ENCODE data around the gene OPCML.

The OPCML gene

DNA sequence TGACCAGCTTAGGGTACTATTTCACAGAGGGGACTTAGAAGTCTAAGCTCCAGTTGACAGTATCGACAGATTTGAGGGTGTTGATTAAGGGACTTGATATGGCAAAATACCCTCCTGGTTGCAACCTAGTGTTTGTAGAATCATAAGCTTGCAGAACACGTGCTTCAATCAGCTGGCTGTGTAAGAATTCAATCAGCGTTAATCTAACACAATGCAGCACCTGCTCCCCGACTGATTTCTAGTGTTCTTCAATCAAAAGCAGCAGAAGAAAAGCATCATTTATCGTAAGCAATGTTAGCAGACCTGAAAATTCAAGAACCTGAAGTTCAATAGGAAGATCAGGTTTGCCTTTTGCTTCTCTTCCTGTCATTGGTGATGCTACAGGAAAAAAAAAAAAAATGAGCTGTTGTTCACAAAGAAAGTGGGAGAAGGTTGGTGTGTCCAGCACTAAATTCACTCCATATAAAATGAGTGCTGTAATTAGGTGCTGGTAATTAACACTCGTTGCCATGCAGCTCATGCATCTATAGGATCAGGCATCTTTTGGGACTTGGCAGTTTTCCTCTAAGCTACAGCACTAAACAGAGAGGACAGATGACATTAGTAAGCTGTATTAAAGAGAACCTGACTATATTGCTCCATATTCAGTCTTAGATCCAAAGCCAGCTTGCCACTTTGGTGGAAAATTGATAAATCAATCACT lies 840.3 kb downstream of the OPCML start:
- DNase-seq, result no peak

DNA sequence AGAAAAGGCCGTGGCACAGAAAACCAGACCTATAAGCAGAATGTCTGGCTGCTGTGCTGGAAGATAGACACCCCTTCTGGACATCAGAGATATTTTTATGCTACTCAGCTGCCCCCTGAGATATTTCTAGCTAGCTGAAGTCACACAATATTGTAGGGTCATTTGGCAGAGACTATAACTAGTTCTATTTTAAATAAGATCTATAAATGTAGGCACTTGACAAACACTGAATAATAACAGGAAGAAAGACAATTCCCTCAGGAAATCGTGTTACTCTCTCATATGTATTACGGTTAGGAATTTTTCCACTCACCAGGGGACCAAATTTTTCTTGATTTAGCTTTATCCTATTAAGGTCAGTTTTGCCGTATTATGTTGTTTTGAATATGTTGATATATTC lies 845.4 kb downstream of the OPCML start:
- no peak for DNase-seq

DNA sequence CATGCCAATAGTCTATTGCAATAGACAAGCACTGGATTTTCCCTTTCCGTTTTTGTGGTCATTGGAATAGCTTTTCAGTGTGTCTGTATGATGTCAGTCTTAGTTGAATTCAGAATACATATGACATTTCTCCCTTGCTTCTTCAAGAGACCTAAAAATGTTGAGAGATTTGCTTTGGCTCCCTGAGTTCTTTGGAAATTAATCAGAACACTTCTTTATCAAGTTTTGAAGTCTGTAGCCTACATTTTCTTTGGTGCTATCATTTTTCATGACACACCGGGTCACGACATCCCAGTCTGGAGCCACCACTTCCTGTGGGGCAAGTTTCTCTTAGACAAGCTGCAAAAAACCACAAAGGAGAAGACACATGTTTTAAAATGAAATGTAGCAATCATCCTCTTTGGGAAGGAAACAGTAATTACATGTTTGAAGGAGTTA lies 847.1 kb downstream of the OPCML start:
- no peak for DNase-seq

DNA sequence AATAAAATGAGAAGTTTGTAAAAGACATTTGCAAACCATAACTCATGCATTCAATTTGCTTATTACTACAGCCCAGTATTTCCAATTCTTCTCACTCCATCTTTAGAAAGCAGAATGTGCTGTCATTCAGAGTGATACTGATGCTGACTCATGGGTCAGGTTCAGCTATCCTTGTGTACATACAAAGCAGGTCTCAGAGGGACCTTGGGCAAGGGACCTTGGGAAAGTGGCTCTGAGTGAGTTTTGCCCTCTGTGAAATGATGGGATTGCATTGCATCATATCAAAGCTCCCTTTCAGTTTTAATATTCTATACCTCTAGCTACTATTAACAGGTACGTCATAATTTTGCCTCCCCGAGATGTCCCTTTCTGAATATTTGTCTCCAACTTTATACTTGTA lies 848.7 kb downstream of the OPCML start:
- no peak for DNase-seq

DNA sequence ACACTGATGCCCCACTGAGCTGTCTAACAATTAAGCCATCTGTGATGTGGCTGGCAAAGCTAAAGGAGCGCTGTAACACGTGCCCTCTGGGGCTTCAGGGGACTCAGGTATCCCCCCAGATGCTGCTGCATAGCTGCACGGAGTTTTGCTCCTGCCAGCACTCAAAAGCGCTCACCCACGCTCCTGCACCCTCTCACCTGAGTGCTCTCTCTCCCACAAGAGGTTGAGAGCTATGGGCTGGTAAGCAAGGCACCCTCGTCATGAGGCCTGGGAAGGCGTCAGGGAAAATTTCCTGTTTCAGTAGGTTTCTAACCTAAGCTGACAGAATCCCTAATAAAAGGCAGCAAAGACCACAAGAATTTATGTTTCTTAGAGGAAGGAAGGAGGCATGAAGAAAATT lies 850.3 kb downstream of the OPCML start:
- no peak for DNase-seq

DNA sequence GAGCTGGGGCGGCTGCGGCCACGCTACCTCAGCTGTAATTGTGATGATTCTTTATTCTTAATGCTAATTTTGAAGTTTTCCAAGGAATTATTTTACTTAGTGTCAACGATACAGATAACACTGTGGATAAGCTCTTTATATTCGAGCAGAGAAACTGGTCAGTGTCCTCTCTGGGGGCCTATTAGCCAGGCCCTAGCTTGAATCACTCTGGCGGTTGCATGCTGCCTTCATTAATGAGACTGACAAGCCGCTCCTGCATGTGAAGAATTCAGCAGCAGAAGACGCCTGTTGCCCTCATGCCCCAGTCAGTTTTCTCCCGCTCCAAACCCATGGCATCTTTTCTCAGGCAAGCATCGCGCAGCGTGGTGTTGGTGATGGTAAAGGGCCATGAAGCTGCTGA lies 851.7 kb downstream of the OPCML start:
- DNase-seq, result no peak

DNA sequence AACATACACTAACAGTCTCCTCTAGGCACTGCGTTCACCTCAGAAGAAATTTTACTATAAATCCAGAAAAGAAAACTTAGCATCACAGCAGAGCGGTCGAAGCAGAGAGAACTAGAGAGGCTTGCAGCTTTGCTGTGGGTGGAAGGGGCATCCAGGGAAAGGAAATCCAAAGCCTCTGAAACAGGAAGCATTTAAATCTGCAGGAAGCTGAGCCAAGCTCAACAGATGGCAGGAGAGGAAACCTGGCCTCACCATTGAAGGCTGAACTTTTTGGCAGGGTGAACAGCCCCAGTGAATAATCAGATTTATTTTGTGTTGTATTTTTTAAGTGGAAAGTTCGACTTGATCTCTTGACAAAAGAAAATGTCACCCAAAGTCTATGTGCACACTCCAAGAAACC lies 858.1 kb downstream of the OPCML start:
- DNase-seq, result no peak

DNA sequence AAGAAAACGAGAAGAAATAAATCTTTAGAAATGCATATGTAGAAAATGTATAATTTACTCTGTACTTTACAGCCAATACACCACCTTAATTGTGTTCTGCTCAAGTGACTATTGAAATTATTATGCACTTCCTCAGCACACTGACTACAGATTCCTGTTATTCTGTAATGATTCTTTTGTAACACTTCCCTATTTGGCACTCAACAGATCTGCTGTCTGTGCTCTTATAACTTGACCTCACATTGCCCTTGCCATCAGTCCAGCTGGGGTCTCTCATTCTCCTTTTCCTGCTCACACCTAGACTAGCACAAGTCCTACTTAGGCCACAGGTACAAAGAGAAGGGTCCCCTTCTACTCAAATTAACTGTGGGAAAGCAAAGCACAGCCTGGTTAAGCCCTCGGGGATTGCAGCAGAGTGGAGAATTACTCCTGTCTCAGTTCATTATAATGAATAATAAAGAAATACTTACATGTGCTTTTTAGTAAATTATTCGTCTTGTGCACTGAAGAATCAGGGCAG lies 860.4 kb downstream of the OPCML start:
- DNase-seq, result no peak

DNA sequence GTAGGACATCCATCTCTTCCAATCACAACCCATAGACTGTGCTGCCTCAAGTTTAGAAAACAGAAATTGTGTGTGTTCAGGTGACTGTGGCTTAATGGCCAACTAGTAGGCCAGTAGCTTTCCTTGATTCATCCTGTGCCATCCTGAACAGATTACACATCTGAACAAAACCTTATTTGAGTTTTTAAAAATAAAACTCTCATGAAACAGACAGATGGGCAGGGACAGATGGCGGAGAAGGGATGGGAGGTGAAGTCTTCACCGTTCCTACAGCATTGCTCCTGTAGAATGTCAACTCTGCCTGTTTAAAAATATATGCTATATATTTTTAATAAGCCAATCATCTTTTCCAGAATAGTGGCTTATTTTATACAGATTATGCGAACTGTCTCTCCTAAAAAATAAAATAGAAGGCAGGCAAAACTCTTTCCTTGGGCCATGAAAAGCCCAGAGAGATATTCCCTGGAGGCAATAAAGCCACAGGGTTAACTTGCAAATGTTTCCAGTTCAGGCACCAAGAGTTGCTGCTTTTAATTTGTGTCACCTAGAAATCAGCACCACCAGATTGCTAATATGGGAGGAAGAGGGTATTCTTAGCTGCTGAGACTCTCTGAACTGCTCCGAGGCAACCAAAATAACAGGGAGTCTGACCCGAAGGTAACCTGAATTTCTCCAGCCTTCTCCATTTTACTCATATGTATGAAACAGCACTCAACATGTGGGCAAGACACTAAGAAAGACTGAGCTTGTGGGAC lies 861.2 kb downstream of the OPCML start:
- no peak for DNase-seq

DNA sequence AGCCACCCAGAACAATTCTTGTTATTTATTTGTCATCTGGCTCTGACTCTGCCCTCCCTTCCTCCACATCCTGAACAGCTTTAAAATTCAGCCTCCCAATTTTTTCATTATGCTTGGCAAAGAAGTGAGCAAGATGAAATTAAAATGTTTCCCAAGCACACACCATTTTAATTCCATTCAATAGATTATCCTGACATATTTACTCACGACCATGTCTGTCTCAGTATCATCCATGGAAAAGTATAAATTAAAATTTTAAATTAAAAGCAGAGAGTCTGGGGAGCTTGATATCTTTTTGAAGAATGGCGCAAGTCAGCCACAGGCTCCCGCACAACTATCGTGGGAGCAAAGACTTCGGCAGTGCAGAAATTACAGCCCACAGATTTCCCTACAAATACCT lies 862.4 kb downstream of the OPCML start:
- no peak for DNase-seq

DNA sequence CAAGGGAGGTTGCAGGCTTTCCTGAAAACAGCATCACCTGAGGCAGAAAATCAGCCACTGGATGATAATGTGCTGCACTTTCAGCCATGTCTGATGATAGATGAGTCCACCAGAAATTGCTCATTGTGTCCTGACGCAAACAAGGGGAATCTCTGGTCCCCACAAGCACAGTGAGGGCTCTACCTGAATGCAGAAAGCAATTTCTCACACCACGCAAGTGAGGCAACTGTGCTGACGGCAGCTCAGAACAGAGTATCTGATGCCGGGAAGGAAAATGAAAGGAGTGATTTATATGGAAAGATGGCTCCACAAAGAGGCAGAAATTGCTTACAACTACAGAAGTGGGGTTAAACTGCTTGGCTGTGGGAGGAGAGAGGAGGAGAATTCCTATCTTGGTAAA lies 867.1 kb downstream of the OPCML start:
- DNase-seq, result no peak

DNA sequence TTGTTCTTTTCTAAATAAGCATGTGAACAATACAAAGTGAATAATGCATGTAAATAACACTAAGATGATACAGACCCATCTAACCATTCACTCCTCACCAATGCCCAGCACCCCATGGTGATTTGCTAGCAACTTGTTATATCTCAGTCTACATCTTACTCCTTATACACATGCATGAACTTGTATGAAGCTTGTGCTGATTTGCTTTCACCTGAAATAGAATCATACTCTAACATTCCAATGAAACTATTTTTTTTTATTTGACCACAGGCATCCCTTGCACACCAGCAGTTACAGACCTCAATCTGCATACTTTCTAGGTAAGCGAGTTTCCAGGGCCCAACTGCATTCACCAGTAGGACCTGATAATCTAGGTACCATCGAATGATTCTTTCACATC lies 873.6 kb downstream of the OPCML start:
- no peak for DNase-seq

DNA sequence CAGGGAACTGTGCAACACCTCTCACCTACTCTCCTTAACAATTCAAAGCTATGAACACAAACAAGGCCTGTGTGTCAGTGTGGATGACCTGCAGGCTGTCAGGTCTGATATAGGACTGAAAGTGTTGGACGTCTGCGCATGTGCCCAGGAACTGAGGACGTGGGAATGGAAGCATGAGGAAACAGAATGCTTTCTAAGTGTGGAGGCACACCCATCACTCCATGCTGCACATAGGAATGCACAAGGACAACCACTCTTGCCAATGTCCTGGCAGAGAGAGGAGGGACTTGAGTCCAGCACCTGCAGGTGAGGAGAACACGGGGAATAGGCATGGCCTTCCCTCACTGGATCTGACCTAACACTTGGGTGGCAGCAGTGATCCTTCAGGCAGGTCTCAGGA lies 874.3 kb downstream of the OPCML start:
- DNase-seq, result no peak

DNA sequence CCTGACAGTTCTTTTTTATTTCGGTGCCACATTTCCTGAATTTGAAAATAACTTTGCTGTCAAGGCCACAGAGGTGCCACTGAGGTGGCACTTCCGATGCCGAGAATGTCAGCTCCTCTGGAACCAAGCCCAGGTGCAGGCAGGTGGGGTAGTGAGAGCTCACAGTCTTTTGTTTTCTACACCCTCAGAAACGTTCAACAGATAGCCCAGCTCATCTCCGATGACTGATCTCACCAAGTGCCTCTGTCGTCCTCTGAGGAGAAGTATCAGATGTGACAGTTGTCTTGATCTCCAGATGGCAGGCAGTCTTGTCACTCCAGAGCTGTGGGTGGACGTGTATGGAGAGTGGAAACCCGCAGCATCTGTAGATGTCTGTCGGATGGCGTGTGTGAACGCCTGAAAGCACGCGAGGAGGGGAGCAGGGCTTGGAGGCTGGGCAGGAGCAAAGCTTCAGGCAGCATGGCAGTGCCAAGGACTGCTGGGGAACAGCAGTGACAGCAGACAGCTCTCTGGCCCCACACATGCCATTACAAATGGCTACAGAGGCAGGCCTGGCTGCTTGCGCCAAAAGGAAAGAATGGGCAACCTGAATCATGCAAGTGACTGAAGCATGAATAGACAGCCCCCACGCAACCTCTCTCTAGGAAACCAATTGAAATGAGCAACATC lies 877.0 kb downstream of the OPCML start:
- no peak for DNase-seq

DNA sequence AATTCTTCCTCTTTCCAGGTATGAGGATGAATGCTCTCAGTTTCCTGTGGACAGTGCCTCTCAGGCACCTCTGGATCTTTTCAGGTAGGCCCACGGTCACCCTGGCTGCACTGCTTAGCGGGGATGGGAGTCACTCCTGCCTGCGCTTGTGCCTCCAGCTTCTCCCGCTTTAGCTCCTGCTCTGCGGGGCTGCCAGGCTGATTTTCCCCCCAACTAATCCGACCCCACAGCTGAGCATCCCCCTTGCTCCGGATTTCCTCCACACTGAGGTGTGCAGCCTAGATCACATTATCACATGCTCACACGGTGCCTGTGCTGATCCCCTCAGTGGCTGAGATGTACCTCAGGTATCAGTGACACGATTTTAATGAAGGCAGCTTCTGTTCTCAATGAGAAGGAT lies 879.1 kb downstream of the OPCML start:
- DNase-seq, result no peak

DNA sequence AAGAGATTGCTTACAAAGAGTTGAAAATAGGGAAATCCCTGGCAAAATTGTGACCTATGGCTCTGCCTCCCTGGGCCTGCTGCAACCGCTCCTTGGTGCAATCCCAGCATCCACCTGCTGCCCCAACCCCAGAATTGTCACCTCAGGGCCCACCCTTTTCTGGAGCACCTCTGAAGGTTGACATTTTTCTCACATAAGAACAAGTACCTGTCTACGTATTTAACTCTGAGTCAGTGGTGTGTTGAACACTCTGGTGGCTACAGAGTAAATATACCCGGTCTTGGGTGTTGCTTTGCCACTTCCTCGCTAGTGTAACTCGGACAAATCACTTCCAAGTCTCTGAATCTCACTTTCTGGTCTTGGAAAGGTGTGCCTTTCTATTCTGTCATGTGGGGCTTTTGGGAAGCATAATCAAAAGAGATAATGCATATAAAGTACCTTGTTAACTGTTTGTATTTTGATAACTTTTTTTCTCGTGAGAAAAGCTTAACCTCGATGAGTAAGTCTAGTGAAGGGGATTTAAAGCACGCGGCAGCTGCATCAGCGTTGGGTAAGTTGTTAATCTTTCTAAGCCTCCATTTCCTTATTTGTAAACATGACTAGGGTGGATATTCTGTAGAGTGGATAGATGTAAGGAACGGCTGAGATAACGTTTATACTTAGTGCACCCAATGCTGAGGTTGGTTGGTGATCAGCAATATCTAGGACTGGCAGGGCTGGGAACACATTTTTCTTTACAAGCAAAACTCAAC lies 881.2 kb downstream of the OPCML start:
- no peak for DNase-seq

DNA sequence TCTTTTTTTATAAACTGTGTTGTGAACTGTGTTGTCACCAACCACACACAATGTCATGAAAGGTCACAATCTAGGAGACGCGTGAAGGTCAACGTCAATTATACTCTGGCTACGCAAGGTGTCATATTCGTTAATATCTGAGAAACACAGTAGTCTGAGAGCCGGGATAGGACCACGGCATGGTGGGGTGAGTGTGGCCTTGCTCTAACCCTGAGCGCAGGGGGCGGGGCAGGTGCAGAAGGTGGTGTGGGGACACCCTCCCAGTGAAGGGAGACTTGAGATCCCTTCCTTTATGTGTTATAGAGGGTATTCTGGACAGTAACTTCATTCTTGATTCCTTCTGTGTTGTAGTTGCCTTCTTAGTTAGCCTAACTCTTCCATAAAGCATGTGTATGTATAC lies 883.0 kb downstream of the OPCML start:
- DNase-seq, result no peak

DNA sequence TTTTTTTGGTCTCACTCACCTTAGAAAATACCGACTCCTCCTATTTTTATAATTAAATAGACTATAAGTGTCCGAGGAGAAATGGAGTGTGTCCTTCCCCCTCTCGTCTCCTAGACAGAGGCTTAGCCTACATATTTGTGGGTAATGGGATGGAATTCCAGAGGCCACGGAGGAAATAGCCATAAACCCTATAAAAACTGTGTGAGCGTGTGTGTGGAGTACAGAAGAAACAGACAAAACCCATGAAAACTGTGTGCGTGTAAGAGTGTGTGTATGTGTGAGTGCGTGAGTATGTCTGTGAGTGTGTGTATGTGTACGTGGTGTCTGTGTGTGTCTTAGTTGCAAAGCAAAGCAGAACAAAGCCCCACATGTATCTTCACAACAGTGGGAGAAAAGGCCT lies 883.5 kb downstream of the OPCML start:
- DNase-seq, result no peak

DNA sequence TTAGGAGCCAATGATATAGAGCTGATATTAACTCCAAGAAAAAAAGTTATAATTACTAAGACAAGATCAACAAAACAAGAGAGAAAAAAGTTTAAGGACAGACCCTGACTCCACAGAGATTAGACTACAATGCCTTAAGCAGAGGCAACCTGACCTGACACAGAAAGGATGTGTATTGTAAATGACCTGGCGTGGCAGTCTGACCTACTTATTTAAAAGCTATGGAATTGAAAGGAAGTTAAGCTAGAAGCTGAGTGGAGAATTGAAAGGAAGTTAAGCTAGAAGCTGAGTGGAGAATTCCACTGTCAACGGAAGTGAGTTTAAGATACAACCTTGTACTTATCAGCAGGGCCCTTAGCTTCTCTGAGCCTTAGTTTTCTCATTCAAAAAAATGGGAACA lies 885.4 kb downstream of the OPCML start:
- DNase-seq, result no peak

DNA sequence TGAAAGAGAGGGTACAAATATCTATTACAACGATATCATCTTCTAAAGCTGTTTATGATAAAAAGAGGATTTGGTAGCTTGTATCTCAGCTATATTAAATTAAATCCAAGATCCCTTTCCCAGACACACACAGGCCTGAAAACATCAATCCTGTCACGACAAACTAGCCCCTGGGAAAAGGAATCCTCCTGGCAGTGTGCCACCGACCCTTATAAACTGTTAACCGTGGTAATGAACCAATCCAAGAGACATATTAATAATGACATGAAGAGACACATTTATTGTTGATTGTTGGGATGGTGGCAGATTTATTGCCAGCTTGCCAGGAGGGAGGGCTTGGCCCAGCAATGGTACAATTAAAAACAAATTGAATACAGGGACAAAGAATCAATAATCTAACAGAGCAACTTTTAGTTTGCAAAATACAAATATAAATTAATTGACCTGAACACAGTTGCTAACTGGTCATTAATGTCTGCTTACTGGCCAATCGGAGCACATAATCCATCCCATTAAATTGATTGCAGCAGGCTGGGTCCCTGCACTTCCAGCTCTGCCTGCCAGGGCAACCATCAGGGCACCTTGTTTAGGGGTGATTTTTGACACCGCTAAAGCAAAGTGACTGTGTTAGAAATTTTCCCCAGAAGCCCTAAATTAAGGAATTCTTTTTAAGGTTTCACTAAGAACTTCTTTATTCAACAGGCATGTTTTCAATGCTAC lies 887.6 kb downstream of the OPCML start:
- DNase-seq, result no peak

DNA sequence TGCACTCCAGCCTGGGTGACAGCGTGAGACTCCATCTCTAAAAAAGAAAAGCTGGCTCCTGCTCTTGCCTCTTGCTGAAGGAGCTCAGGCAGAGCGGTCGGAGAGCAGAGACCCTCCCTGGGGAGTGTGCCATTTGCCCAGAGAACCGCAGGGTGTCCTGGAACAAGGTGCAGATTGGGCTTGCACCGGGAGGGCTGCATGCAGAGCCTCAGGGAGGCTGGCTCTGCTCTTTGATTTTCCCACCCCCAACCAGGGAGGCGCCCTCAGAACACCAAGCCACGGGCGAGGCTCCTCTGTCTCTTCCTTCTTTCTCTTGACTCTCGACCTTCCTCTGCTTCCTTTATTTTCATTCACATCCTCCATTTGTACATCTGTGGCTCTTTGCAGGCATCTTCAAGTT lies 889.1 kb downstream of the OPCML start:
- DNase-seq, result no peak

DNA sequence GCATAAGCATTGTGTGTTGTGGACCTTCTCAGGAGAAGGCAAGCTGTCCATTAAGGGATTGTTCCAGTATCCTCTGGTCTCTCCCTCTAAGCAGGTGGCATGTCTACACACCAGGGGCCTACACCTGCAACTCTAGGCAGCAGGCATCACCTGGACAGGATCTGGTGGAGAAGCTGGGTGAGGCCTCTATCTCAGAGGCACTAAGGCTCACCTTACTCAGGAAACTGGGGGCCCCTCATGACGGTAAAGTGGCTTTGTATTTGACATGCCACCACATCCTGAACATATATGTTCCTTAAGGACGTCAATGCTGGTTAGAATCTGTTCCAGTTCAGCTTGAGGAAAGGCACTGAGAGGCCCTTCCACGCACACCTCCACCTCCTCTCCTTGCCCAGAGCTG lies 891.3 kb downstream of the OPCML start:
- DNase-seq, result no peak
